ENCODE measurements around the gene PIRT.

- TF ChIP-seq POLR2A (IDR thresholded peaks at IDR 0.05) = no peak
- no peak for TF ChIP-seq CTCF (IDR thresholded peaks at IDR 0.05)
- no peak for TF ChIP-seq POLR2AphosphoS5 (IDR thresholded peaks at IDR 0.05; ENCODE audit: insufficient read depth in 1 of 2, low read depth in 1 of 2)
These were observed 795 bp upstream of the PIRT start for GRCh38 chr17:10838682-10839081.

Measured in vagina (tissue), 2 donors.